GM23338 (cell line): Measurements from ENCODE around the gene AKAP9. TPM values are rescaled to one million over a fixed set of nuclear protein-coding genes. Genes with fewer than 3 reads are reported as not detected.

Experiments used
- ATAC-seq: fragments of 200-7000 bp; cut with Tn5 transposase; 3 replicates; pipeline ENCODE4 v1.9.1; 2020
- DNase-seq: peaks from one replicate; pipeline ENCODE4 v3.0.0-alpha.2; 2015; ENCODE audit warnings: low spot score
- H2AFZ ChIP-seq: fragments of 200-600 bp; sonication (generic); 2 replicates; pipeline ENCODE4 v1.8.0; 2016; ENCODE audit warnings: antibody characterized with exemption, mild to moderate bottlenecking, moderate library complexity
- H3F3A ChIP-seq: fragments of 200-600 bp; sonication (generic); replicated peaks from 2 replicates; pipeline ENCODE4 v1.8.0; 2017; ENCODE audit warnings: antibody characterized with exemption, mixed run types, low read depth
- H3K27ac ChIP-seq: fragments of 200-600 bp; sonication (generic); 2 replicates; pipeline ENCODE4 v1.6.1; 2016; ENCODE audit warnings: low read depth
- H3K27me3 ChIP-seq: fragments of 200-600 bp; sonication (generic); 2 replicates; pipeline ENCODE4 v1.8.0; 2016; ENCODE audit warnings: mild to moderate bottlenecking, mixed run types, moderate library complexity; ENCODE audit not compliant: insufficient read depth
- H3K36me3 ChIP-seq: fragments of 200-600 bp; sonication (generic); 2 replicates; pipeline ENCODE4 v1.8.0; 2016; ENCODE audit warnings: mild to moderate bottlenecking; ENCODE audit not compliant: insufficient read depth
- H3K4me1 ChIP-seq: fragments of 200-600 bp; sonication (generic); 2 replicates; pipeline ENCODE4 v1.8.0; 2016; ENCODE audit warnings: mild to moderate bottlenecking, moderate library complexity; ENCODE audit not compliant: insufficient read depth
- H3K4me2 ChIP-seq: fragments of 200-600 bp; sonication (generic); 2 replicates; pipeline ENCODE4 v1.7.1; 2017; ENCODE audit warnings: mixed run types
- H3K4me3 ChIP-seq: fragments of 200-600 bp; sonication (generic); 2 replicates; pipeline ENCODE4 v1.6.1; 2016; ENCODE audit warnings: mixed run types
- H3K79me2 ChIP-seq: fragments of 200-600 bp; sonication (generic); replicated peaks from 2 replicates; pipeline ENCODE4 v1.8.0; 2017; ENCODE audit warnings: mild to moderate bottlenecking; ENCODE audit not compliant: insufficient read depth
- H3K9me2 ChIP-seq: fragments of 200-600 bp; sonication (generic); 2 replicates; pipeline ENCODE4 v1.8.0; 2017; ENCODE audit not compliant: insufficient read depth
- H4K20me1 ChIP-seq: fragments of 200-600 bp; sonication (generic); replicated peaks from 2 replicates; pipeline ENCODE4 v1.8.0; 2017; ENCODE audit warnings: mild to moderate bottlenecking; ENCODE audit not compliant: insufficient read depth
- H3K27ac Mint-ChIP-seq: 2 replicates; pipeline ENCODE4 v1.8.0; 2020; ENCODE audit warnings: inconsistent platforms, mild to moderate bottlenecking, moderate library complexity, mixed read lengths
- H3K27me3 Mint-ChIP-seq: 3 replicates; pipeline ENCODE4 v1.8.0; 2022; ENCODE audit warnings: low read depth, mild to moderate bottlenecking, moderate library complexity, mixed read lengths, inconsistent platforms; ENCODE audit not compliant: insufficient read depth, poor library complexity
- H3K36me3 Mint-ChIP-seq: 3 replicates; pipeline ENCODE4 v1.8.0; 2021; ENCODE audit warnings: low read depth, mild to moderate bottlenecking, inconsistent platforms, moderate library complexity, mixed read lengths
- H3K4me1 Mint-ChIP-seq: 3 replicates; pipeline ENCODE4 v1.8.0; 2020; ENCODE audit warnings: mild to moderate bottlenecking, inconsistent platforms, mixed read lengths
- H3K4me3 Mint-ChIP-seq: 3 replicates; pipeline ENCODE4 v1.8.0; 2021; ENCODE audit warnings: moderate library complexity, mild to moderate bottlenecking, inconsistent platforms, mixed read lengths
- H3K9me3 Mint-ChIP-seq: 3 replicates; pipeline ENCODE4 v1.8.0; 2020; ENCODE audit warnings: moderate library complexity, mild to moderate bottlenecking, inconsistent platforms, mixed read lengths
- CREB1 ChIP-seq: fragments of 250-450 bp; sonication (Bioruptor Pico); IDR thresholded peaks from 2 replicates; pipeline ENCODE4 v1.5.0; 2020; ENCODE audit warnings: low read depth, mild to moderate bottlenecking, moderate library complexity
- CTCF ChIP-seq, 2 experiments: fragments of 200-600 bp in 1 of 2; sonication (generic) in 1 of 2; conservative IDR thresholded peaks; 2 replicates each; pipeline versions ENCODE4 v1.5.1 to v1.6.1; 2016 to 2017; ENCODE audit warnings: antibody characterized with exemption in 2 of 2, low read depth in 2 of 2, mild to moderate bottlenecking in 2 of 2, moderate library complexity in 1 of 2
- ETS1 ChIP-seq: IDR thresholded peaks from 2 replicates; pipeline ENCODE4 v1.6.1; 2016; ENCODE audit warnings: antibody characterized with exemption
- EZH2 ChIP-seq: fragments of 200-600 bp; sonication (generic); IDR thresholded peaks from one replicate; pipeline ENCODE4 v1.8.0; 2017; ENCODE audit warnings: antibody characterized with exemption, mild to moderate bottlenecking, low read depth; ENCODE audit not compliant: unreplicated experiment
- EZH2phosphoT487 ChIP-seq: fragments of 200-600 bp; sonication (generic); IDR thresholded peaks from one replicate; pipeline ENCODE4 v1.8.1; 2018; ENCODE audit warnings: antibody characterized with exemption; ENCODE audit not compliant: unreplicated experiment
- JUNB ChIP-seq: IDR thresholded peaks from one replicate; pipeline ENCODE4 v1.6.1; 2016; ENCODE audit warnings: antibody characterized with exemption; ENCODE audit not compliant: unreplicated experiment
- NANOG ChIP-seq: IDR thresholded peaks from 2 replicates; pipeline ENCODE4 v1.6.1; 2016; ENCODE audit warnings: antibody characterized with exemption, borderline replicate concordance
- REST ChIP-seq: IDR thresholded peaks from one replicate; pipeline ENCODE4 v1.6.1; 2018; ENCODE audit warnings: antibody characterized with exemption; ENCODE audit not compliant: unreplicated experiment
- STAT1 ChIP-seq: IDR thresholded peaks from one replicate; pipeline ENCODE4 v1.6.1; 2016; ENCODE audit warnings: antibody characterized with exemption; ENCODE audit not compliant: unreplicated experiment
- ZNF114 ChIP-seq: fragments of 250-450 bp; sonication (Bioruptor Pico); IDR thresholded peaks from 2 replicates; pipeline ENCODE4 v1.5.0; 2020; ENCODE audit warnings: mild to moderate bottlenecking, moderate library complexity
- ZNF331 ChIP-seq: fragments of 250-450 bp; sonication (Bioruptor Pico); IDR thresholded peaks from 2 replicates; pipeline ENCODE4 v1.5.0; 2020; ENCODE audit warnings: low read depth, mild to moderate bottlenecking, moderate library complexity
- polyA plus RNA-seq: library from polyadenylated mRNA; unstranded; fragments of >200 nt; fragmentation: Nextera tagmentation; extraction: Ambion mirVana; gene quantifications from 2 replicates; pipeline ENCODE4 v1.2.1, GENCODE V29; 2016
- total RNA-seq: library from RNA; depleted of rRNA; stranded (reverse); fragments of >200 nt; shearing (Covaris generic); gene quantifications from 2 replicates; pipeline ENCODE4 v1.2.3, GENCODE V29; 2014

Gene AKAP9
- total and polyA plus RNA-seq, 2 experiments from 2014 or later = 33.5 to 67.4 TPM

DNA sequence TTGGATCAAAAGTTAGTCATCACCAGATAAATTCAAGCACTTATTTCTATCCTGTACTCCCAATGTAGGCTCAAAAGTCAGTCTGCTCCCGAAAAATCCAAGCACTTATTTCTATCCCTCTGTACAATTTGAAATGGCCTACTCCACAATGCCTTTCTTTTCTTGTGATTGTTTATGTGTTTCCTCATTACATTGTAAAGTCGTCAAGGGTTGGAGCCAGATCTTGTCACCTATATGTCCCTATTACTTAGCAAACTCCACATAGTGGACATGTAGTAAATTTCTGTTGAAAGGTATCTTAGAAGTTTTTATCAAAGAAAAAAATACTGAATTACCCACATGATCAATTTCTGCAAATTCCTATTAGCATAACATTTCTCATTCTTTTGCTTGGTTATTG lies 111.5 kb downstream of the AKAP9 start (continued):
- TF ChIP-seq CTCF (conservative IDR thresholded peaks at IDR 0.05; ENCODE audit: low read depth in 2 of 2) = no peak

- Mint-ChIP-seq H3K36me3 (peaks cover 15% of the 10 kb centered on the region), H3K9me3 (no peaks in the 10 kb centered on the region), H3K4me1 (peaks cover 4% of the 10 kb centered on the region; the same call in 2 of the 3 replicates), H3K27me3 (no peaks in the 10 kb centered on the region), H3K4me3 (no peak overlapping the region), H3K27ac (no peak overlapping the region)
- Histone ChIP-seq H3F3A (no peaks in the 10 kb centered on the region), H3K4me2 (no peak overlapping the region), H4K20me1 (no peaks in the 10 kb centered on the region), H3K9me2 (no peaks in the 10 kb centered on the region), H3K4me1 (no peaks in the 10 kb centered on the region), H2AFZ (no peak overlapping the region), H3K27ac (no peak overlapping the region), H3K79me2 (no peaks in the 10 kb centered on the region), H3K36me3 (no peaks in the 10 kb centered on the region), H3K4me3 (no peak overlapping the region), H3K27me3 (no peaks in the 10 kb centered on the region)
- ATAC-seq (no peak), DNase-seq (no peak)
- TF ChIP-seq NANOG (no peak), REST (no peak), ZNF331 (CRISPR knock-in tag) (no peak), EZH2 (no peak), CREB1 (CRISPR knock-in tag) (no peak), STAT1 (no peak), ZNF114 (CRISPR knock-in tag) (no peak), CTCF (conservative IDR thresholded peaks at IDR 0.05; ENCODE audit: low read depth in 2 of 2) (no peak), JUNB (no peak), EZH2phosphoT487 (no peak), ETS1 (no peak)
Observed at GRCh38 chr7:92052684-92053083, 112.0 kb downstream of the AKAP9 start.
